Lung (tissue), 12 donors: Measurements from ENCODE around the gene NRIP1. TPM values are rescaled to one million over a fixed set of nuclear protein-coding genes. Genes with fewer than 3 reads are reported as not detected.

ENCODE experiments used
- ATAC-seq: fragments of 200-7000 bp; cut with Tn5 transposase; one replicate; pipeline ENCODE4 v1.9.1; 2020; ENCODE audit warnings: moderate number of reproducible peaks; ENCODE audit not compliant: insufficient read depth, low FRiP score
- DNase-seq, 3 donors: peaks; one replicate each; pipeline ENCODE4 v3.0.0-alpha.2; 2013 to 2017
- H3K27ac ChIP-seq, 2 donors: one replicate each; pipeline ENCODE4 v1.5.1; 2013; ENCODE audit warnings: mild to moderate bottlenecking in 2 of 2, moderate library complexity in 2 of 2, control low read depth in 1 of 2, inconsistent platforms in 1 of 2, low read depth in 1 of 2, low read length in 1 of 2
- H3K27me3 ChIP-seq, 3 donors: one replicate each; pipeline ENCODE4 v1.5.1; 2013; ENCODE audit warnings: low read length in 2 of 3; ENCODE audit not compliant: control insufficient read depth in 3 of 3, insufficient read depth in 3 of 3
- H3K36me3 ChIP-seq, 4 donors: one replicate each; pipeline ENCODE4 v1.5.1; 2013; ENCODE audit warnings: low read length in 4 of 4, mild to moderate bottlenecking in 1 of 4, moderate library complexity in 1 of 4; ENCODE audit not compliant: control insufficient read depth in 4 of 4, insufficient read depth in 4 of 4
- H3K4me1 ChIP-seq, 5 donors: one replicate each; pipeline ENCODE4 v1.5.1; 2013; ENCODE audit warnings: low read length in 5 of 5, mild to moderate bottlenecking in 2 of 5, moderate library complexity in 1 of 5; ENCODE audit not compliant: control insufficient read depth in 5 of 5, insufficient read depth in 5 of 5
- H3K4me3 ChIP-seq: one replicate; pipeline ENCODE4 v1.5.1; 2013; ENCODE audit warnings: mild to moderate bottlenecking, control low read depth, moderate library complexity
- H3K9ac ChIP-seq, 2 donors: one replicate each; pipeline ENCODE4 v1.5.1; 2013; ENCODE audit warnings: low read length in 2 of 2, control low read depth in 1 of 2; ENCODE audit not compliant: insufficient read depth in 1 of 2
- H3K9me3 ChIP-seq, 4 donors: one replicate each; pipeline ENCODE4 v1.5.1; 2013; ENCODE audit warnings: low read length in 3 of 4, mild to moderate bottlenecking in 1 of 4, moderate library complexity in 1 of 4; ENCODE audit not compliant: control insufficient read depth in 4 of 4, insufficient read depth in 3 of 4
- WGBS, 2 donors: extraction: QIAGEN DNeasy Blood & Tissue Kit; methylation state at CpG; one replicate each; pipeline ENCODE4 v1.1.7; 2013; 5-methylcytosine and 5-hydroxymethylcytosine counted together
- polyA plus RNA-seq, 2 donors: library from polyadenylated mRNA; stranded (reverse); fragments of 200-250 nt; gene quantifications; one replicate each; pipeline ENCODE4 v1.2.1, GENCODE V29; 2013
- total RNA-seq, 2 donors: library from RNA; depleted of rRNA in 1 of 2; stranded (reverse); fragments of >200 nt in 1 of 2; gene quantifications; one replicate each; pipeline ENCODE4 v1.2.1, GENCODE V29; 2014 to 2021
- TF ChIP-seq, protein P1 (sequence below): IDR thresholded peaks from 2 replicates; pipeline ENCODE4 v1.5.1; 2012; ENCODE audit warnings: mild to moderate bottlenecking; ENCODE audit errors: control extremely low read depth, extremely low read depth
- donor health status: control.
- donor health status: control.
- donor health status: Bipolar disorder and iron deficiency.
- donor health status: healthy.
- donor health status: DM: yes; HTN: yes; CAD: no.

NRIP1 gene
- total and polyA plus RNA-seq, 4 donors, result 5.9 to 35.5 (median 18.3) TPM

DNA sequence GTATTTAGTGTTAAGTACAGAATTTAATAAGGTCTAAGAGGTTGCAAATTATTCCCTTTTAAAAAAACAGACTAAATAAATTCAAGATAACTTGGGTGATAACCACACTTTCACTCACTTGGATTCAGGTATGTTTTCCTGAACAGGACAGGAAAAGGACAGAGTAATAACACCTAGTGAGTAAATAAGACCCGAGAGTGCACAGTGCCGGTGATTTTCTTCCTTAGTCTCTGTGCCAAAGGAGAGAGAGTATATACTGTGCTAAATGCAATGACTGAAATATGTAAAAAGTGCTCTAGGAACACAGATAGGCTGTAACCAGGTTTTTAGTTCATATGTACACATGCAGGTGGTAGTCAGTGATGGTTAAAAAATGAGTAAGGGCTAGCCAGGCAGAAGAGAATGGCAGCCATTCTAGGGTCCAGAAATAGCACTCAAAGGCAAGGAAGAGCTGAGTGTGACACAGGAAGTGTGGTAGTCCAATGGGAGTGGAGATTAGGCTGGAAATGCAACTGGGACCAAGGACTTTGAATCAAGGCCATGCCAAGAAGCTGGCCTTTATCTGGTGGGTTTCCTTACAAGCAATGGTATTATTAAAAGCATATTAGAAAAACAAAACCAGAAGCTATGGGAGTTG lies 58.1 kb downstream of the NRIP1 start:
- H3K4me1 ChIP-seq, result peaks cover 2 to 18% (median 14%) of the 10 kb centered on the region in 5 donors
- TF ChIP-seq, protein P1, sequence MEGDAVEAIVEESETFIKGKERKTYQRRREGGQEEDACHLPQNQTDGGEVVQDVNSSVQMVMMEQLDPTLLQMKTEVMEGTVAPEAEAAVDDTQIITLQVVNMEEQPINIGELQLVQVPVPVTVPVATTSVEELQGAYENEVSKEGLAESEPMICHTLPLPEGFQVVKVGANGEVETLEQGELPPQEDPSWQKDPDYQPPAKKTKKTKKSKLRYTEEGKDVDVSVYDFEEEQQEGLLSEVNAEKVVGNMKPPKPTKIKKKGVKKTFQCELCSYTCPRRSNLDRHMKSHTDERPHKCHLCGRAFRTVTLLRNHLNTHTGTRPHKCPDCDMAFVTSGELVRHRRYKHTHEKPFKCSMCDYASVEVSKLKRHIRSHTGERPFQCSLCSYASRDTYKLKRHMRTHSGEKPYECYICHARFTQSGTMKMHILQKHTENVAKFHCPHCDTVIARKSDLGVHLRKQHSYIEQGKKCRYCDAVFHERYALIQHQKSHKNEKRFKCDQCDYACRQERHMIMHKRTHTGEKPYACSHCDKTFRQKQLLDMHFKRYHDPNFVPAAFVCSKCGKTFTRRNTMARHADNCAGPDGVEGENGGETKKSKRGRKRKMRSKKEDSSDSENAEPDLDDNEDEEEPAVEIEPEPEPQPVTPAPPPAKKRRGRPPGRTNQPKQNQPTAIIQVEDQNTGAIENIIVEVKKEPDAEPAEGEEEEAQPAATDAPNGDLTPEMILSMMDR, result no peak
- ATAC-seq (no peak), DNase-seq (no peak)
- no peaks in the 10 kb centered on the region for H3K27me3 ChIP-seq
- H3K36me3 ChIP-seq, result peaks cover 0 to 4% (median 2%) of the 10 kb centered on the region in 4 donors
- H3K9me3 ChIP-seq, result no peaks in the 10 kb centered on the region
- WGBS, 2 donors, result 67 to 78% methylated on average over 2 of the region's 2 CpGs
- H3K27ac ChIP-seq, result no peak overlapping the region
- no peak overlapping the region for H3K9ac ChIP-seq
- no peak overlapping the region for H3K4me3 ChIP-seq

- Histone ChIP-seq H3K27ac (peak overlapping the region in 1 of 2 donors; percentile 40), H3K9me3 (no peaks in the 10 kb centered on the region), H3K36me3 (peaks cover 0 to 3% (median 1%) of the 10 kb centered on the region in 4 donors), H3K9ac (no peak overlapping the region), H3K4me1 (peaks cover 2 to 18% (median 15%) of the 10 kb centered on the region in 5 donors), H3K4me3 (no peak overlapping the region), H3K27me3 (no peaks in the 10 kb centered on the region)
- TF ChIP-seq, protein P1, result no peak
- peak; percentile 16 to 36 (median 34) for DNase-seq
- no peak for ATAC-seq
- 30 to 41% methylated on average over 6 of the region's 6 CpGs for WGBS, 2 donors
Observed at GRCh38 chr21:15005391-15005790, 59.4 kb downstream of the NRIP1 start.

- peaks cover 2 to 18% (median 15%) of the 10 kb centered on the region in 5 donors for H3K4me1 ChIP-seq
- peaks cover 0 to 3% (median 1%) of the 10 kb centered on the region in 4 donors for H3K36me3 ChIP-seq
- no peaks in the 10 kb centered on the region for H3K9me3 ChIP-seq
- H3K27me3 ChIP-seq, result no peaks in the 10 kb centered on the region
- ATAC-seq, result no peak
- no peak overlapping the region for H3K4me3 ChIP-seq
- TF ChIP-seq, protein P1, result no peak
- no peak for DNase-seq
- 43 to 57% methylated on average over 2 of the region's 2 CpGs for WGBS, 2 donors
- peak overlapping the region in 1 of 2 donors; percentile 40 for H3K27ac ChIP-seq
- H3K9ac ChIP-seq, result no peak overlapping the region
Observed at GRCh38 chr21:15004721-15005370, 60.0 kb downstream of the NRIP1 start.
